ENCODE results near the gene FGA.

The FGA gene

GRCh38 chr4:154591890-154592289 lies 1.3 kb upstream of the FGA start:
- Histone ChIP-seq H3K27me3 (ENCODE audit: insufficient read depth, low read length) (no peaks in the 10 kb centered on the region), H2AFZ (ENCODE audit: low read length, unreplicated experiment) (no peak overlapping the region), H3K79me2 (ENCODE audit: control insufficient read depth, insufficient read depth, low read length, unreplicated experiment) (no peaks in the 10 kb centered on the region), H3K27ac (ENCODE audit: low read depth, low read length) (no peak overlapping the region), H3K36me3 (ENCODE audit: insufficient read depth, low read length) (no peaks in the 10 kb centered on the region), H3K4me1 (ENCODE audit: control insufficient read depth, insufficient read depth, low read length, unreplicated experiment) (peaks cover 11% of the 10 kb centered on the region), H3K4me3 (ENCODE audit: low read depth, low read length) (no peak overlapping the region)

GRCh38 chr4:154589296-154590197 lies 995 bp downstream of the FGA start:
- Histone ChIP-seq H3K4me3 (ENCODE audit: low read depth, low read length) (no peak overlapping the region), H3K36me3 (ENCODE audit: insufficient read depth, low read length) (no peaks in the 10 kb centered on the region), H3K27me3 (ENCODE audit: insufficient read depth, low read length) (no peaks in the 10 kb centered on the region), H2AFZ (ENCODE audit: low read length, unreplicated experiment) (no peak overlapping the region), H3K4me1 (ENCODE audit: control insufficient read depth, insufficient read depth, low read length, unreplicated experiment) (no peaks in the 10 kb centered on the region), H3K79me2 (ENCODE audit: control insufficient read depth, insufficient read depth, low read length, unreplicated experiment) (no peaks in the 10 kb centered on the region), H3K27ac (ENCODE audit: low read depth, low read length) (no peak overlapping the region)

DNA sequence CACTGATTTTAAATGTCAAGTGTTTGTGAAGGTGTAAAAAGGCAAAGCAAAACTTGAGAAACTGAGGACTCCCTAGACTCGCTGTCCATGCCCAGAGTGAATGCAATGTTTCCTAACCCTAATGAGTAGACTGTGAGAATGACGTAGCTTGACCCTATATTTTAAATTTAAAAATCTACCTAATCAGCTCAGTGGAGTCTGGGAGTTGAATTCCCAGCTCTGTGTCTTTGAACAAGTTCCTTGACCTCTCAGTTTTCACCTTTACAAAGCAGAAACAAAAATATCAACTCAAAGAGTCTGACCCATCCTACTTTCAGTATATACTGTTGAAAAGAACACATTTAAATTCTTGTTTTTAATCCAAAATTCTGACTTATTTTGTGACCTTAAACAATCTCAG lies 2.3 kb downstream of the FGA start:
- Histone ChIP-seq H3K27ac (ENCODE audit: low read depth, low read length) (no peak overlapping the region), H3K79me2 (ENCODE audit: control insufficient read depth, insufficient read depth, low read length, unreplicated experiment) (no peaks in the 10 kb centered on the region), H3K27me3 (ENCODE audit: insufficient read depth, low read length) (no peaks in the 10 kb centered on the region), H2AFZ (ENCODE audit: low read length, unreplicated experiment) (no peak overlapping the region), H3K4me3 (ENCODE audit: low read depth, low read length) (no peak overlapping the region), H3K36me3 (ENCODE audit: insufficient read depth, low read length) (no peaks in the 10 kb centered on the region), H3K4me1 (ENCODE audit: control insufficient read depth, insufficient read depth, low read length, unreplicated experiment) (no peaks in the 10 kb centered on the region)

DNA sequence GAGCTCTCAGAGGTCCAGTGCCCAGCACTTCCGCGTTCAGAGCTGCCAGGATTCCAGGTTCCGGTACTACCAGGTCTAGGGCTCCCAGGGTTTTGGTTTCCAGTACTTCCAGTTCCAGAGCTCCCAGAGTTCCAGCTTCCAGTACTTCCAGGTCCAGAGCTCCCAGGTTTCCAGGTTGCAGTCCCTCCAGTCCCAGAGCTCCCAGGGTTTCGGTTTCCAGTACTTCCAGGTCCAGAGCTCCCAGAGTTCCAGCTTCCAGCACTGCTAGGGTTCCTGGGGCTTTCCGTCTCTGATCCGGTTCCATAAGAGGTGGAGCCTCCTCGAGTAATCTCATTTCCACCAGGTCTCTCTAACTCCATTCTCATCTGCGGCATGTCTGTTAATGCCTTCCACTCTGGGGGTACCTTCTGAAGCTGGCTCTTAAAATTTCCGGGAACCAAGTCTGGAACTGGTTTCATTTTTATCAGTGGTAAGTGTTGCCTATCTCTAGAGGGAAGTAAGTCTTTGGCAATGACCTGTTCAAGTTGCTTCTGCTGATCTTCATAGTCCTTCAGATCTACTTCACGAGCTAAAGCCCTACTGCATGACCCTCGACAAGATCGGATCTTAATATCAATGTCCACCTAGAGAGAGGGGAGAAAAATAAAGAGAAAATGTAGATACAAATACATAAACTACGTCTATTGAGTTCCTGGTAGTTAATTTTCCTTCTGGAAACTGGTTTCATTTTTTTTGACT lies 4.1 kb downstream of the FGA start:
- Histone ChIP-seq H3K36me3 (ENCODE audit: insufficient read depth, low read length) (no peaks in the 10 kb centered on the region), H3K79me2 (ENCODE audit: control insufficient read depth, insufficient read depth, low read length, unreplicated experiment) (no peaks in the 10 kb centered on the region), H3K27me3 (ENCODE audit: insufficient read depth, low read length) (no peaks in the 10 kb centered on the region), H3K27ac (ENCODE audit: low read depth, low read length) (no peak overlapping the region), H3K4me1 (ENCODE audit: control insufficient read depth, insufficient read depth, low read length, unreplicated experiment) (no peaks in the 10 kb centered on the region), H3K4me3 (ENCODE audit: low read depth, low read length) (no peak overlapping the region), H2AFZ (ENCODE audit: low read length, unreplicated experiment) (no peak overlapping the region)

DNA sequence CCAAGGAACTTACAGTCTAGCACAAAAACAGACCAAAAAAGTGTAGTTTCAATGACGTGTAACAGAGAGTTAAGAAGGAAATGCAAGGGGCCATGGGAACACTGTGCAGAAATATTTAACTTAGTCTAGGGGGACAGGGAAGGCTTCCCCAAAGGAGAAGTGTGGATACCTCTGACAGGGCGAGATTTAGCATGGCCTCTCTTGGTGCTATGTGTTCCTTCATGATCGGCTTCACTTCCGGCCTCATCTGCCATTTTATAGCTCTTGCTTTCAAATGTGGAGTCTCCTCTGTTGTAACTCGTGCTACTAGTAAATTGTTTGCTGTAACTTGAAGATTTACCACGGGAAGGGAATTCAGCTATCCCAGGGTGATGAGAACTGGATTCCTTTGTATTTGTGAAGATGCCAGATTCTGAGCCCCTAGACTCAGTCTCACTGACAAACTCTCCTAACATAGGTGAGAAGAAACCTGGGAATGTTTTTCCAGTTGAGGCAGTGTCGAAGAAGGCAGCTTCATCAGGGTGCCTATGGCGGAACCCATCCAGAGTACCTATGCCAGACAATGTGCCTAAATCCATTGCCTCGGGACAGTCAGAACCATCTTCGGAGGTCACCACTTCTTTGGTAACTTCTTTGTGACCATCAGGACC lies 5.0 kb downstream of the FGA start:
- no peak overlapping the region for H3K27ac ChIP-seq (ENCODE audit: low read depth, low read length)
- H2AFZ ChIP-seq (ENCODE audit: low read length, unreplicated experiment): no peak overlapping the region
- no peaks in the 10 kb centered on the region for H3K27me3 ChIP-seq (ENCODE audit: insufficient read depth, low read length)
- no peak overlapping the region for H3K4me3 ChIP-seq (ENCODE audit: low read depth, low read length)
- H3K36me3 ChIP-seq (ENCODE audit: insufficient read depth, low read length): no peaks in the 10 kb centered on the region
- no peaks in the 10 kb centered on the region for H3K4me1 ChIP-seq (ENCODE audit: control insufficient read depth, insufficient read depth, low read length, unreplicated experiment)
- H3K79me2 ChIP-seq (ENCODE audit: control insufficient read depth, insufficient read depth, low read length, unreplicated experiment): no peaks in the 10 kb centered on the region

GRCh38 chr4:154584259-154584658 lies 6.3 kb downstream of the FGA start:
- Histone ChIP-seq H3K27ac (ENCODE audit: low read depth, low read length) (no peak overlapping the region), H3K4me3 (ENCODE audit: low read depth, low read length) (no peak overlapping the region), H3K36me3 (ENCODE audit: insufficient read depth, low read length) (no peaks in the 10 kb centered on the region), H2AFZ (ENCODE audit: low read length, unreplicated experiment) (no peak overlapping the region), H3K79me2 (ENCODE audit: control insufficient read depth, insufficient read depth, low read length, unreplicated experiment) (no peaks in the 10 kb centered on the region), H3K4me1 (ENCODE audit: control insufficient read depth, insufficient read depth, low read length, unreplicated experiment) (peaks cover under 1% of the 10 kb centered on the region), H3K27me3 (ENCODE audit: insufficient read depth, low read length) (no peaks in the 10 kb centered on the region)

GRCh38 chr4:154583677-154584076 lies 6.9 kb downstream of the FGA start:
- H2AFZ ChIP-seq (ENCODE audit: low read length, unreplicated experiment): no peak overlapping the region
- H3K4me3 ChIP-seq (ENCODE audit: low read depth, low read length): no peak overlapping the region
- no peaks in the 10 kb centered on the region for H3K27me3 ChIP-seq (ENCODE audit: insufficient read depth, low read length)
- H3K79me2 ChIP-seq (ENCODE audit: control insufficient read depth, insufficient read depth, low read length, unreplicated experiment): no peaks in the 10 kb centered on the region
- no peaks in the 10 kb centered on the region for H3K36me3 ChIP-seq (ENCODE audit: insufficient read depth, low read length)
- no peak overlapping the region for H3K27ac ChIP-seq (ENCODE audit: low read depth, low read length)
- H3K4me1 ChIP-seq (ENCODE audit: control insufficient read depth, insufficient read depth, low read length, unreplicated experiment): peaks cover 5% of the 10 kb centered on the region

GRCh38 chr4:154583230-154583629 lies 7.3 kb downstream of the FGA start:
- H2AFZ ChIP-seq (ENCODE audit: low read length, unreplicated experiment): no peak overlapping the region

GRCh38 chr4:154582723-154583122 lies 7.8 kb downstream of the FGA start:
- no peak overlapping the region for H2AFZ ChIP-seq (ENCODE audit: low read length, unreplicated experiment)
- H3K4me1 ChIP-seq (ENCODE audit: control insufficient read depth, insufficient read depth, low read length, unreplicated experiment): peaks cover 6% of the 10 kb centered on the region
- no peaks in the 10 kb centered on the region for H3K79me2 ChIP-seq (ENCODE audit: control insufficient read depth, insufficient read depth, low read length, unreplicated experiment)
- H3K36me3 ChIP-seq (ENCODE audit: insufficient read depth, low read length): no peaks in the 10 kb centered on the region
- no peak overlapping the region for H3K27ac ChIP-seq (ENCODE audit: low read depth, low read length)
- H3K4me3 ChIP-seq (ENCODE audit: low read depth, low read length): no peak overlapping the region
- no peaks in the 10 kb centered on the region for H3K27me3 ChIP-seq (ENCODE audit: insufficient read depth, low read length)

More at GRCh38 chr4:154583230-154583629, 7.3 kb downstream of the FGA start:
- Histone ChIP-seq H3K4me3 (ENCODE audit: low read depth, low read length) (no peak overlapping the region), H3K27ac (ENCODE audit: low read depth, low read length) (no peak overlapping the region), H3K4me1 (ENCODE audit: control insufficient read depth, insufficient read depth, low read length, unreplicated experiment) (peaks cover 5% of the 10 kb centered on the region), H3K27me3 (ENCODE audit: insufficient read depth, low read length) (no peaks in the 10 kb centered on the region), H3K36me3 (ENCODE audit: insufficient read depth, low read length) (no peaks in the 10 kb centered on the region), H3K79me2 (ENCODE audit: control insufficient read depth, insufficient read depth, low read length, unreplicated experiment) (no peaks in the 10 kb centered on the region)

- no peak overlapping the region for H2AFZ ChIP-seq (ENCODE audit: low read length, unreplicated experiment)
- no peak overlapping the region for H3K27ac ChIP-seq (ENCODE audit: low read depth, low read length)
- no peaks in the 10 kb centered on the region for H3K79me2 ChIP-seq (ENCODE audit: control insufficient read depth, insufficient read depth, low read length, unreplicated experiment)
- H3K4me1 ChIP-seq (ENCODE audit: control insufficient read depth, insufficient read depth, low read length, unreplicated experiment): peaks cover 14% of the 10 kb centered on the region
- no peak overlapping the region for H3K4me3 ChIP-seq (ENCODE audit: low read depth, low read length)
- H3K27me3 ChIP-seq (ENCODE audit: insufficient read depth, low read length): no peaks in the 10 kb centered on the region
- no peaks in the 10 kb centered on the region for H3K36me3 ChIP-seq (ENCODE audit: insufficient read depth, low read length)
Measured at GRCh38 chr4:154579927-154580326, 10.6 kb downstream of the FGA start.

Data from ACC112 (cell line).